HG02610 (cell line): ENCODE measurements around the gene NAV2.

Source experiments
- ATAC-seq: cut with Tn5 transposase; IDR thresholded peaks from one replicate; pipeline ENCODE4 v1.9.1; 2021; ENCODE audit warnings: mild to moderate bottlenecking, moderate library complexity; ENCODE audit not compliant: unreplicated experiment

NAV2 gene

GRCh38 chr11:19805376-19805775 lies 92.7 kb downstream of the NAV2 start:
- ATAC-seq: no peak

- ATAC-seq: no peak
Measured at GRCh38 chr11:19805827-19806226, 93.2 kb downstream of the NAV2 start.

GRCh38 chr11:19806251-19806650 lies 93.6 kb downstream of the NAV2 start:
- ATAC-seq: no peak

GRCh38 chr11:19808076-19808911 lies 95.7 kb downstream of the NAV2 start:
- ATAC-seq: no peak

- ATAC-seq: no peak
Measured at GRCh38 chr11:19810852-19811251, 98.2 kb downstream of the NAV2 start.

- no peak for ATAC-seq
Measured at GRCh38 chr11:19811380-19811779, 98.7 kb downstream of the NAV2 start.

GRCh38 chr11:19812096-19812495 lies 99.5 kb downstream of the NAV2 start:
- no peak for ATAC-seq

GRCh38 chr11:19812710-19813109 lies 100.1 kb downstream of the NAV2 start:
- no peak for ATAC-seq

- no peak for ATAC-seq
Measured at GRCh38 chr11:19813158-19813879, 100.7 kb downstream of the NAV2 start.

GRCh38 chr11:19814421-19814820 lies 101.8 kb downstream of the NAV2 start:
- ATAC-seq: no peak

- no peak for ATAC-seq
Measured at GRCh38 chr11:19816040-19816439, 103.4 kb downstream of the NAV2 start.

GRCh38 chr11:19816817-19817216 lies 104.2 kb downstream of the NAV2 start:
- no peak for ATAC-seq

- no peak for ATAC-seq
Measured at GRCh38 chr11:19817265-19817851, 104.7 kb downstream of the NAV2 start.

- no peak for ATAC-seq
Measured at GRCh38 chr11:19817870-19818269, 105.2 kb downstream of the NAV2 start.

- no peak for ATAC-seq
Measured at GRCh38 chr11:19818619-19819018, 106.0 kb downstream of the NAV2 start.

GRCh38 chr11:19819148-19819547 lies 106.5 kb downstream of the NAV2 start:
- no peak for ATAC-seq

- no peak for ATAC-seq
Measured at GRCh38 chr11:19820100-19820499, 107.5 kb downstream of the NAV2 start.

GRCh38 chr11:19821412-19821875 lies 108.8 kb downstream of the NAV2 start:
- ATAC-seq: no peak

- no peak for ATAC-seq
Measured at GRCh38 chr11:19821993-19822392, 109.4 kb downstream of the NAV2 start.

GRCh38 chr11:19822531-19822930 lies 109.9 kb downstream of the NAV2 start:
- no peak for ATAC-seq

GRCh38 chr11:19826606-19827005 lies 114.0 kb downstream of the NAV2 start:
- ATAC-seq: no peak
